GM18858 (cell line): ENCODE data around the gene SYT7.

Experiments
- ATAC-seq: cut with Tn5 transposase; IDR thresholded peaks from one replicate; pipeline ENCODE4 v1.9.1; 2021; ENCODE audit not compliant: unreplicated experiment

Gene SYT7

GRCh38 chr11:61522881-61523280 is 58.0 kb downstream of the SYT7 start:
- no peak for ATAC-seq

DNA sequence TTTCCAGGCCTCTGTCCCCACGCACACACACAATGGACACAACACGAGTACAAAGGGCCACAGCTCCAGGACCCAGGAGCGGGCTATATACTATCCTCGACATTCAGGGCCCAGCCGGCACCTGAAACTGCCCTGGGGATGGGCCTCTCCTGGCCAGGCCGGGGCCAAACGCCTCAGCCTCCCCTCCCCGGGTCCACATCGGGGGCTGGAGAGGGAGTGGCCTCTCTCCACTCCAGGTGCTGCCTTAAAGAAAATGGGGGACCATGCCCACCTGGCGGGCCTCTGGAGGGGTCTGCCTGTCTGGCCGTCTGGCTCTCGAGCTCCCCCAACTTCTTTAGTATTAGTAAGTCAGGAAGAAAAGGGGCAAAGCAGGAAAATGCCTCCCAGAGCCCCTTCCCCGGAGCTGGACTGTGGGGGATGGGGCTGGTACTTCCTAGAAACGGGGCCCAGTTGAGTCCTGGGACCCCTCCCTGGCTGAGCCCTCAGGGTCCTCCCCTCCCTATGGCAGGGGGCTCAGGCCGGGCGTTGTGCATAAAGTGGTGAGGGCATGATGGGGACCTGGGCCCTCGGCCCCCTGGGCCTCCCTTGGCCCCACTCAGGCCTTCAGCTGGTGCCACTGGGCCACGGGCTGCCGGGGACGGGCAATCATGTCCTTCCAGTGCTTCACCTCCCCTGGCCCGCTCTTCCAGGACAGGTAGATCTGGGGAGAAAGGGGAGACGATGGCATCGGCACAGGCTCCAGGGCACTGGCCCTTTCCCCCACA is 62.7 kb downstream of the SYT7 start:
- no peak for ATAC-seq

GRCh38 chr11:61516675-61517572 is 64.0 kb downstream of the SYT7 start:
- no peak for ATAC-seq

- ATAC-seq: no peak
Measured at GRCh38 chr11:61516191-61516590, 64.7 kb downstream of the SYT7 start.

DNA sequence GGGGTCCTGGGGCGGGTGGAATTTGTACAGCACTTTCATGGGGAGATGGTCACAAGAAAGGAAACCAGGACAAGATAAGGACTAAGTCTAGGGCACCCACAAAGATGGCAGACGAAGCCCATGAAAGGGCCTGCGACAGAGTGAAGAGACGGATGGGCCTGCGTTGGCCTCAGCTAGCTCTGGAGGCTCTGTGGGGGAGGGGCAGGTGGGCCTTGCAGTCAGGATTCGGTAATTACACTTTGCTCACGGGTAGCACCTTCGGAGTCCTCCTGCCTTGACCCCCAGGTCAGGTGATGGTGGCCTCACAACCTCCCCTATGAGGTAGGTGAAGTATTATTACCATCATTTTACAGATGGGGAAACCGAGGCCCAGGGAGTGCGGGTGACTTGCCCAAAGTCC is 65.2 kb downstream of the SYT7 start:
- ATAC-seq: no peak

DNA sequence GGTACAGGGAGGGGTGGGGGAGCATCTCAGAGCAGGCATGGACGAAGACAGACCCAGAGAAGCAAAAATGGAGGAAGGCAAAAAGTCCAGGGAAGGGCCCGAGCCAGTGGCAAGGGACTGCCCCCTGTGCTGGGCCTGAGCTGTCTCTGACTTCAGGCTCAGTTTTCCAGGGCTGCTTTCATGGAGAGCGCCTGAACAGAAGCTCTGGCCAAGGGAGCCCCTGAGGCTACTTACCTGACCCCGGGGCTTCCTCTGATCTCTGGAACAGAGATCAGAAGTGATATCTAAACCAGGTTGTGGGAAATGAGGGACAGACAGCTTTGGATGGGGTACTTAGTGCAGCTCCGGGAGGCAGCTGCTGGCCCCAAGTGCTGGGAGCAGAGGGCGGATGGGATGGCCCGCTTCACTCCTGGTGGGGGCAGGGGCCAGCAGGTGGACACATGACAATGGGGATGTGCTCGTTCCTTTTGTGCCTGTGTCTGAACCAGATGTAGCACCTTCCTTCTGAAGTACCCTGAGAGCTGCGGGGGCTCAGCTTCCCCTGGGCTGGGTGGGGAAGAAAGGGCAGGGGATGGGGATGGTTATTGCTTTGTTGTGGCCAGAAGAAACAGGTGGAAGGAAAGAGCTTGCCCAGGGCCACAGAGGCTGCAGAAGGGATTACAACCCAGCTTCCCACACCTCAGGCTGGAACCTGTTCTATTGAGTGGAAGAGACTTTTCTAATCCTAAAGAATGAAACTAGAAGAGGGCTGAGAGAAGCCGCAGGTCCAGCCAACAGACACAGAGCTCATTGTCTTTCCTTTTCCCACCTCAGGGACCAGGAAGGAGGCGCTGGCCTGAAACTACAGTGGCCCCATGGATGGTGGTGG is 66.6 kb downstream of the SYT7 start:
- no peak for ATAC-seq

- ATAC-seq: no peak
Measured at GRCh38 chr11:61513143-61513765, 67.6 kb downstream of the SYT7 start.

GRCh38 chr11:61512435-61512834 is 68.4 kb downstream of the SYT7 start:
- no peak for ATAC-seq

GRCh38 chr11:61511383-61511782 is 69.5 kb downstream of the SYT7 start:
- no peak for ATAC-seq

- ATAC-seq: no peak
Measured at GRCh38 chr11:61510974-61511373, 69.9 kb downstream of the SYT7 start.

- ATAC-seq: no peak
Measured at GRCh38 chr11:61510166-61510919, 70.5 kb downstream of the SYT7 start.

- ATAC-seq: no peak
Measured at GRCh38 chr11:61509043-61510029, 71.5 kb downstream of the SYT7 start.

DNA sequence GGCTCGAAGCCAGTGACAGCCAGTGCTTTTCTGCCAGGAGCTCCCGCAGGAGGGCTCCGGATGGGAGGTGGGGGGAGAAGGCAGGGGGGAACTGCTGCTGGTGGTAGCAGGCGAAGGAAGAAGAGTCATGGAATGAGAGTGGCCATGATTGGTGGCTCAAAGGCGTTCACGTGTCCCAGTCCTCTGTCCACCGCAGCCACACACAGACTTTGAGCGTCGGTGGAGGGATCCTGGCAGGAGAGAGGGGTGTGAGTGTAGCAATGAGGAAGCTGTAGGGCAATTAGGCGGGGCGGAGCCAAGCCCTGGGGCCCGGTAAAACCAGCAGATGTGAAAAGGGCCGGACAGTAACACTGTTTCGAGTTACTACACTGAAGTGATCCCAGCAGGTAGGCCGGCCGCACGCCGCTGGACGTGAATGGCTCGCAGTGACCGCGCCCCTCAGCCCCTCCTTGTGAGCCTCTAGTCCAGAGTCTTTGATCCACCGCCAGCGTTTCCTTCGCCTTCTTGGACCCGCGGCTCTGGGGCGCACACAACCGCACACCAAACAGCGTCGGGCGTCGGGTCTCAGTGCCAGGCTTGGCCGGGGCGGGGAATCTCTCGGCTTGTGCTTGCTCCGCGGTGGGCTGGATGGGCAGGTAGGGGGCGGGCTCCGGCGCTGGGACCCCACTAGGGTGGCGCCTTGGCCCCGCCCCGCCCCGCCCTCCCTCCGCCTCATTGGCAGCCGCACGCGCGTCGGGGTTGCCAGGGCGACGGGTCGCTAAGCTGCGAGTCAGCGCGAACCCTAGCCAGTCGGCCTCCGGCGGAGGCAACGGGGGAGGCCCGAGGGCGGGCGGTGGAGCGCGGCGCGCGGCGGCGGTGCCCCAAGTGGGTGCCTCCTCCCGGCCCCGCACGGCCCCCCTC is 72.7 kb downstream of the SYT7 start, which contains the start of gene LRRC10B:
Gene LRRC10B (plus strand): TSS at position 788 of the 900 bp plus-strand sequence. CDS start 250 bp downstream, outside the sequence.
- ATAC-seq: no peak

- no peak for ATAC-seq
Measured at GRCh38 chr11:61507012-61507768, 73.7 kb downstream of the SYT7 start.

DNA sequence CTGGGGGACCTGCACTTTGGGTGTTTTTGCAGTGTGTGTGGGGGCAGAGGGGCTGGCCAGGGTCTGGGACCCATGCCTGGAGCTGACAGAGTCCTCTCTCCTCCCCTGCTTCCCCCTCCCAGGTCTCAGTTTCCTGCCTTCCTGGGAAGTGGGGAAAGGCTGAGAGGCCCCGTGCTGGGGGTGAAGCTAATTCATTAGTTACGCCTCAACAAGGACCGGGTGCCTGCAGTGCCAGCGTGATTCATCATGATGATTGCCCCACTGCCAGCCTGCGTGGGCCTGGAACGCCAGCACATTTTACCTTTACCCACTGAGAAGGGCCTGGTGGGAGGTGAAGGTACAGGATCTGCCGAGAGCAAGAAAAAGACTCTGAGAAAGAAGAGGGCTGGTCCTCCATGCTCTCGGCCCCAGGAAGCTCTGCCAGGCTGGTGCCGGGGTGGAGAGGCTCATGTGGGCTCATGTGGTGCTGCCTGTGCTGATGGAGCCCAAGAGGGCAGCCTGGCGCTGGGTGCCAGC is 75.2 kb downstream of the SYT7 start:
- no peak for ATAC-seq

DNA sequence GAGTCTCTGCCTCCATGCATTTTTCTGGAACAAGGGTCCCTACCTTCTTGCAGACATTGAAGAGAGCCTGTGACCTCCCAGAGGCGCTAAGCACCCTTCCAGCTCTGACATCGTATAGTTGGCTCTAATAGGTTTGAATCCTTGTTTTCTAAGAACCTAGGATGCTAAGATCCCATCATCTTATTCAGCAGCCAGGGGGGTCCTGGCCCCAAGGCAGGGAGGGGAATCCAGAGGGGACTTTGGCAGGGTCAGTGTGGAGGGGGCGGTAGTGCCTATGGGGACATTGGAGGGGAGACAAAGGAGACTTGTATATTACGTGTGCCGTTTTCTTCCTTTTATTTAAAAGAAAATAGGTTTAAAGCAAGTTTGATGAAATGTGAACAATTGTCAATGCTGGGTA is 75.8 kb downstream of the SYT7 start:
- no peak for ATAC-seq
